Neural progenitor cell (in vitro differentiated cells): ENCODE measurements around the gene COPB1.

Source experiments
- EZH2 ChIP-seq: fragments of 200-600 bp; sonication (generic); IDR thresholded peaks from 2 replicates; pipeline ENCODE4 v1.6.1; 2017; ENCODE audit warnings: antibody characterized with exemption, mild to moderate bottlenecking, moderate library complexity
- EZH2phosphoT487 ChIP-seq: fragments of 200-600 bp; sonication (generic); IDR thresholded peaks from 2 replicates; pipeline ENCODE4 v1.6.1; 2017; ENCODE audit warnings: antibody characterized with exemption
- TF ChIP-seq, protein P1 (sequence below): fragments of 200-600 bp; sonication (generic); IDR thresholded peaks from 2 replicates; pipeline ENCODE4 v1.5.1; 2017; ENCODE audit warnings: antibody characterized with exemption, mild to moderate bottlenecking

DNA sequence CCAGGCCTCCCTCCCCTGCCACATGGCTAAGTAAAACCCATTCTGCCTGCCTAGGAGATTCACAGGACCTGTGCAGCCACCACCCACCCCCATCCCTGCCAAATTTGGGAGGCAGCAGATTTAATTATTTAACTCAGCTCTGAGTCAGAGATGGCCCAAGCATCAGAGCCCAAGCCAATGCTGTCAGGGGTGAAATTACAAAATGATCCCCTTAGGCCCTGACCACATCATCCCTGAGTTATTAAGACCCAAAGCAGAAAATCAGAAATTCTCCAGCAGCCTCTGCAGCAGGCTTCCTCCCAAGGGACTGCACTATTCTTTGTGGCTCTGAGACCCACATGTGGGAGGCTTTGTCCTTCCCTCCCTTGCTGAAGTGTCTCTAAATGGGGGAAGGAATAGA lies 87.8 kb downstream of the COPB1 start:
- TF ChIP-seq, protein P1, sequence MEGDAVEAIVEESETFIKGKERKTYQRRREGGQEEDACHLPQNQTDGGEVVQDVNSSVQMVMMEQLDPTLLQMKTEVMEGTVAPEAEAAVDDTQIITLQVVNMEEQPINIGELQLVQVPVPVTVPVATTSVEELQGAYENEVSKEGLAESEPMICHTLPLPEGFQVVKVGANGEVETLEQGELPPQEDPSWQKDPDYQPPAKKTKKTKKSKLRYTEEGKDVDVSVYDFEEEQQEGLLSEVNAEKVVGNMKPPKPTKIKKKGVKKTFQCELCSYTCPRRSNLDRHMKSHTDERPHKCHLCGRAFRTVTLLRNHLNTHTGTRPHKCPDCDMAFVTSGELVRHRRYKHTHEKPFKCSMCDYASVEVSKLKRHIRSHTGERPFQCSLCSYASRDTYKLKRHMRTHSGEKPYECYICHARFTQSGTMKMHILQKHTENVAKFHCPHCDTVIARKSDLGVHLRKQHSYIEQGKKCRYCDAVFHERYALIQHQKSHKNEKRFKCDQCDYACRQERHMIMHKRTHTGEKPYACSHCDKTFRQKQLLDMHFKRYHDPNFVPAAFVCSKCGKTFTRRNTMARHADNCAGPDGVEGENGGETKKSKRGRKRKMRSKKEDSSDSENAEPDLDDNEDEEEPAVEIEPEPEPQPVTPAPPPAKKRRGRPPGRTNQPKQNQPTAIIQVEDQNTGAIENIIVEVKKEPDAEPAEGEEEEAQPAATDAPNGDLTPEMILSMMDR = no peak
- TF ChIP-seq EZH2 (no peak), EZH2phosphoT487 (no peak)
